Type B pancreatic cell (in vitro differentiated cells): ENCODE measurements around the gene TSPAN15. TPM values are rescaled to one million over a fixed set of nuclear protein-coding genes. Genes with fewer than 3 reads are reported as not detected.
"Not testable (repeated sequence)": the region's sequence is repeated elsewhere in the genome, so short reads cannot be mapped to it uniquely, and the experiment has no call there.

ENCODE experiments used
- DNase-seq: peaks from one replicate; pipeline ENCODE4 v3.0.0; 2021; ENCODE audit warnings: mixed read lengths; ENCODE audit not compliant: unreplicated experiment; ENCODE audit errors: extremely low spot score
- H3K27ac Mint-ChIP-seq: 2 replicates; pipeline ENCODE4 v1.8.0; 2021; ENCODE audit warnings: mild to moderate bottlenecking, mixed read lengths
- H3K27me3 Mint-ChIP-seq: 2 replicates; pipeline ENCODE4 v1.8.0; 2021; ENCODE audit warnings: mixed read lengths
- H3K36me3 Mint-ChIP-seq: 2 replicates; pipeline ENCODE4 v1.8.0; 2021; ENCODE audit warnings: mixed read lengths
- H3K4me1 Mint-ChIP-seq: one replicate; pipeline ENCODE4 v1.8.0; 2021; ENCODE audit warnings: mixed read lengths; ENCODE audit not compliant: unreplicated experiment
- H3K4me3 Mint-ChIP-seq: 2 replicates; pipeline ENCODE4 v1.8.0; 2021; ENCODE audit warnings: mild to moderate bottlenecking, mixed read lengths
- H3K9me3 Mint-ChIP-seq: 2 replicates; pipeline ENCODE4 v1.8.0; 2021; ENCODE audit warnings: mixed read lengths
- CTCF ChIP-seq: fragments of 200-600 bp; sonication (generic); conservative IDR thresholded peaks from 2 replicates; pipeline ENCODE4 v1.5.0; 2021; ENCODE audit warnings: antibody characterized with exemption, mild to moderate bottlenecking
- total RNA-seq: library from RNA; stranded (reverse); gene quantifications from 2 replicates; pipeline ENCODE4 v1.2.1, GENCODE V29; 2021; ENCODE audit warnings: low replicate concordance

Gene TSPAN15
- total RNA-seq, 1 donor from 2014 or later, result 19.7 TPM

DNA sequence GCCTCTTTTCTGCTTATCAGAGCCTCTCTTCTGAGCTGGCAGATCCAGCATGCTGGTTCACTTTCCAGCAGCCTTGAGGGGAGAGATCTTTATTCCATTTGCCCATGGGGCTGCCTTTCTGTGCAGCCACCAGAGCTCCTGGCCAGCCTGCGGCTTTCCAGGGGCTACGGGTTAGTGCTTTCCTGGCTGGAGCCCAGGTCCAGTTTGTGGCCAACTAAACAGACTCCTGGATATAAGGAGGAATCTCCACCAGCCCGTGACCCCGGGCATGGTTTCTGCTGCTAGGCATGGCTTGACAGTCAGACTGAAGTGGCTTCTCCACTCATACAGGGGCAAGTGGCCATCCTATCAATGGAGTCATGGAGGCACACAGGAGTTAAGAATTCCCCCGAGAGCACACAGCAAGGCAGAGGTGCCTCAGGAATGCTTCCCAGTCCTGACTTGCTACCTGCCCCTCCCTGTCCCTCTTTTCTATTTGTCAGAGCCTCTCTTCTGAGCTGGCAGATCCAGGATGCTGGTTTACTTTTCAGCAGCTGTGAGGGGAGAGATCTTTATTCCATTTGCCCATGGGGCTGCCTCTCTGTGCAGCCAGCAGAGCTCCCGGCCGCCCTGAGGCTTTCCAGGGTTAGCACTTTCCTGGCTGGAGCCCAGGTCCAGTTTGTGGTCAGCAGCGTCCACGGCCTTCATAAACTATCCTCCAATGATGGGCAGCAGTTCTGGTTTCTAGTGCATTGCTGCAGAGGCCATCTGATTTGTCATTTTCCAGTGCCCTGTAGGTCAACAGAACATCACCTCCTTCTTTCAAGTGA is 35.9 kb downstream of the TSPAN15 start:
- H3K36me3 Mint-ChIP-seq, result peaks cover 8% of the 10 kb centered on the region
- no peak for DNase-seq
- peaks cover 6% of the 10 kb centered on the region for H3K4me1 Mint-ChIP-seq
- H3K4me3 Mint-ChIP-seq, result no peak overlapping the region
- peaks cover 10% of the 10 kb centered on the region for H3K9me3 Mint-ChIP-seq
- no peak overlapping the region for H3K27ac Mint-ChIP-seq
- H3K27me3 Mint-ChIP-seq, result no peaks in the 10 kb centered on the region
- no peak for TF ChIP-seq CTCF

DNA sequence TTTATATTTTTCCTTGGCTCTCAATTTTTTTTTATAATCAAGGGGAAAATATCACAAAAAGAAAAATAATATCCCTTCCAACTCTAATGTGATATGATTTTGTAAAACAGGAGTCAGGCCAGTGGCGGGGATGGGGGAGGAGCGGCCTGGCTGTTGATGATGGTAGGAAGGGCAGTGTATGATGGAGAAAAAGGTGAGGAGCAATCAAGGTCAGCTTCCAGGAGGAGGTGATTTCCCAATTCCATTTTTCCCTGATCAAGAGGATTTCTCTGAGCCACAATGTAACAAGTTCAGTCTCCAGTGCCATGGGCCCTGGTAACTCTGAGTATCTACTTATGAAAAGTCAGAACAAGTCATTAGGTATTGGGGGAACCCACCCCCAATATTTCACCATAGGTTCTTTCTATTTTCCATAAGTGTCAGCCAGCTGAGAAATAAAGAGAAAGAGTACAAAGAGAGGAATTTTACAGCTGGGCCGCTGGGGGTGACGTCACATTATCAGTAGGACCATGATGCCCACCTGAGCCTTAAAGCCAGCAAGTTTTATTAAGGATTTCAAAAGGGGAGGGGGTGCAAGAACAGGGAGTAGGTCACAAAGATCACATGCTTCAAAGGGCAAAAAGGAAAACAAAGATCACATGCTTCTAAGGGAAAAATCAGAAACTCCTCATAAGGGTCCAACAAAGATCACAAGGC is 37.0 kb downstream of the TSPAN15 start:
- H3K4me1 Mint-ChIP-seq, H3K27me3 Mint-ChIP-seq, H3K27ac Mint-ChIP-seq, H3K4me3 Mint-ChIP-seq, H3K36me3 Mint-ChIP-seq, DNase-seq: not testable (repeated sequence)
- peaks cover 10% of the 10 kb centered on the region for H3K9me3 Mint-ChIP-seq

DNA sequence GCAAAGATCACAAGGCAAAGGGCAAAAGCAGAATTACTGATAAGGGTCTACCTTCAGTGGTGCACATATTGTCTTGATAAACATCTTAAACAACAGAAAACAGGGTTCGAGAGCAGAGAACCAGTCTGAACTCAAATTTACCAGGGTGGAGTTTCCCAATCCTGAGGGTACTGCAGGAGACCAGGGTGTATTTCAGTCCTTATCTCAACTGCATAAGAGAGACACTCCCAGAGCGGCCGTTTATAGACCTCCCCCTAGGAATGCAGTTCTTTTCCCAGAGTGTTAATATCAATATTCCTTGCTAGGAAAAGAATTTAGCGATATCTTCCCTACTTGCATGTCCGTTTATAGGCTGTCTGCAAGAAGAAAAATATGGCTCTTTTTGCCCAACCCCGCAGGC is 37.6 kb downstream of the TSPAN15 start:
- not testable (repeated sequence) for H3K36me3 Mint-ChIP-seq, H3K4me3 Mint-ChIP-seq, H3K27me3 Mint-ChIP-seq, H3K27ac Mint-ChIP-seq, DNase-seq, H3K4me1 Mint-ChIP-seq
- peaks cover 10% of the 10 kb centered on the region for H3K9me3 Mint-ChIP-seq

DNA sequence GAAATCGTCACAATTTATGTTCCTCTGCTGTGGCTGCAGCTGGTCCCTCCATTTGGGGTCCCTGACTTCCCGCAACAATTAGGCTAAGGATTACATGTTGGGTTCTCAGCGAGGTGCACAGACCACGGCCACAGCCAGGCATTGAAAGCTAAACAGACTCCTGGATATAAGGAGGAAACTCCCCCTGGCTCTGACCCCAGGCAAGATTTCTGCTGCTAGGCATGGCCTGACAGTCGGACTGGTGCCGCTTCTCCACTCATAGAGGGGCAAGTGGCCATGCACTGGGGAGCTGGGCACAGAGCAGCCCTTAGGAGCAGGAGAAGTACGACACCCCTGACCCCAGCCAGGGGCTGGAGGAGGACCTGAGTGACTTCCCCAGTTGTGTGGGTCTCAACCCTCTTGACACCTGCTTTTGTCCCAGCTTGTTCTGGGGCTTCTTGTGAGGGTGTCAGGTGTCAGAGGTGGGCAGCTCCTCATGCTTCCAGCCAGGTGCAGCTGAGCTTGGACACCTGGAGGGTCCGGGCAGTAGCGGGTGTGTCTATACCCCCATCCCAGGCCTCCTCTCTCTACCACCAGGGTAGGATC is 38.3 kb downstream of the TSPAN15 start:
- no peak overlapping the region for H3K27ac Mint-ChIP-seq
- no peak overlapping the region for H3K4me3 Mint-ChIP-seq

GRCh38 chr10:69490876-69491275 is 39.6 kb downstream of the TSPAN15 start:
- Mint-ChIP-seq H3K27ac (no peak overlapping the region), H3K27me3 (no peaks in the 10 kb centered on the region), H3K36me3 (peaks cover 8% of the 10 kb centered on the region), H3K4me3 (no peak overlapping the region), H3K4me1 (peaks cover 12% of the 10 kb centered on the region), H3K9me3 (peaks cover 10% of the 10 kb centered on the region)
- DNase-seq, result no peak
- TF ChIP-seq CTCF, result no peak

More for the DNA sequence above, 38.3 kb downstream of the TSPAN15 start:
- no peaks in the 10 kb centered on the region for H3K27me3 Mint-ChIP-seq
- TF ChIP-seq CTCF, result no peak
- no peak for DNase-seq
- H3K4me1 Mint-ChIP-seq, result peaks cover 9% of the 10 kb centered on the region
- H3K9me3 Mint-ChIP-seq, result peaks cover 10% of the 10 kb centered on the region
- peaks cover 8% of the 10 kb centered on the region for H3K36me3 Mint-ChIP-seq

DNA sequence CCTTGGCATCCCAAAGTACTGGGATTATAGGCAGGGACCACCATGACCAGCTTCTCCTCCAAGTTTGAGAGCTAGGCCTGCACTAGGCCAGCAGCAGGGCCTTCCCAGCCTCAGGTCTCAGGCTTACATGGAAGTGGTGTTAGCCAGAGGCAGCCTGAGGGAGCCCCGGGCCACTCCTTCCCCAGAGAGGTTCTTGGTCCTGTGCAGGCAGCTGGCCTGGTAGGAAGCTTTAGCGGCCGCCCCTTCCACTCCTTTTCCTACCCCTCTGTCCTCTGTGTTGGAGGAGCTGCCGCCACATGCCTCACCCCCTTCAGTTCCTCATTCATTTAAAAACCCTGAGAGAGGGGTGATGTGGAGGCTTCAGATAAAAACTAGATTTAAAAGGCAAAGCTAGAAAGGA is 40.3 kb downstream of the TSPAN15 start:
- H3K27ac Mint-ChIP-seq, result peak overlapping the region; percentile 66
- peaks cover 10% of the 10 kb centered on the region for H3K9me3 Mint-ChIP-seq
- no peak overlapping the region for H3K4me3 Mint-ChIP-seq
- DNase-seq, result no peak
- no peak for TF ChIP-seq CTCF
- H3K4me1 Mint-ChIP-seq, result peaks cover 12% of the 10 kb centered on the region
- H3K27me3 Mint-ChIP-seq, result no peaks in the 10 kb centered on the region
- H3K36me3 Mint-ChIP-seq, result peaks cover 8% of the 10 kb centered on the region
